HepG2 (cell line): ENCODE measurements around the gene LANCL1. TPM values are rescaled to one million over a fixed set of nuclear protein-coding genes. Genes with fewer than 3 reads are reported as not detected.

Experiments
- ATAC-seq: fragments of 200-7000 bp; cut with Tn5 transposase; 3 replicates; pipeline ENCODE4 v1.9.1; 2020; ENCODE audit warnings: mild to moderate bottlenecking, moderate library complexity
- BruUV-seq: library from RNA; stranded (reverse); fragments of 400-500 nt; replicated peaks from 2 replicates; lab custom pipeline; 2021; lab: Mats Ljungman, UMichigan
- CTCF ChIA-PET: fragments of 300-600 bp; formaldehyde crosslinking; extraction: SDS; loops from one replicate; lab custom pipeline; 2021; ENCODE audit warnings: low total read pairs, inconsistent platforms, low intra/inter-chr PET ratio; lab: Yijun Ruan, JAX
- POLR2A ChIA-PET: fragments of 350-600 bp; sonication (Branson Sonifier 250); formaldehyde crosslinking; loops from one replicate; lab custom pipeline; 2020; ENCODE audit warnings: antibody characterized with exemption, inconsistent platforms; lab: Yijun Ruan, JAX
- DNase-seq: peaks from one replicate; pipeline ENCODE4 v3.0.0-alpha.2; 2015; ENCODE audit warnings: low spot score
- FAIRE-seq: peaks from 3 replicates; lab custom pipeline; 2011; peaks lifted over from hg19 to GRCh38; lab: Jason Lieb, UNC
- H2AFZ ChIP-seq: one replicate; pipeline ENCODE4 v1.6.1; 2011; ENCODE audit warnings: low read length, inconsistent platforms
- H3K27ac ChIP-seq: fragments of 300-600 bp; 3 replicates; pipeline ENCODE4 v1.8.0; 2011; ENCODE audit warnings: mixed run types, mild to moderate bottlenecking, mixed read lengths, low read length, inconsistent platforms; ENCODE audit not compliant: insufficient read depth; ENCODE audit errors: extremely low read length
- H3K27me3 ChIP-seq, 2 experiments: fragments of 200-600 bp in 1 of 2; 2 replicates in 1 of 2; 3 replicates in 1 of 2; pipeline versions ENCODE4 v1.6.0 to v1.8.0; 2011; ENCODE audit warnings: low read length in 2 of 2, mild to moderate bottlenecking in 2 of 2, moderate library complexity in 2 of 2, inconsistent platforms in 1 of 2; ENCODE audit not compliant: insufficient read depth in 2 of 2, control insufficient read depth in 1 of 2
- H3K36me3 ChIP-seq, 2 experiments: fragments of 200-600 bp in 1 of 2; replicated peaks in 1 of 2; 2 replicates in 1 of 2; 3 replicates in 1 of 2; pipeline versions ENCODE4 v1.5.1 to v1.8.0; 2011; ENCODE audit warnings: low read length in 2 of 2, inconsistent platforms in 1 of 2; ENCODE audit not compliant: insufficient read depth in 2 of 2, control insufficient read depth in 1 of 2
- H3K4me1 ChIP-seq: 2 replicates; pipeline ENCODE4 v1.5.1; 2012; ENCODE audit warnings: low read length, inconsistent platforms; ENCODE audit not compliant: insufficient read depth
- H3K4me2 ChIP-seq: 2 replicates; pipeline ENCODE4 v1.6.0; 2011; ENCODE audit warnings: low read depth, low read length, inconsistent platforms
- H3K4me3 ChIP-seq, 3 experiments: fragments of 200-600 bp in 1 of 3; sonication (generic), shearing (Covaris generic) in 1 of 3; replicated peaks in 1 of 3; 2 replicates each; pipeline ENCODE4 v1.5.1; 2011 to 2016; ENCODE audit warnings: low read length in 3 of 3, inconsistent platforms in 2 of 3, low read depth in 2 of 3, mild to moderate bottlenecking in 2 of 3, control low read depth in 1 of 3, mixed read lengths in 1 of 3; ENCODE audit not compliant: insufficient read depth in 1 of 3
- H3K79me2 ChIP-seq: one replicate; pipeline ENCODE4 v1.6.1; 2011; ENCODE audit warnings: low read length, inconsistent platforms; ENCODE audit not compliant: insufficient read depth
- H3K9ac ChIP-seq: 2 replicates; pipeline ENCODE4 v1.6.0; 2011; ENCODE audit warnings: mild to moderate bottlenecking, low read depth, low read length, inconsistent platforms; ENCODE audit not compliant: insufficient read depth
- H3K9me3 ChIP-seq: 2 replicates; pipeline ENCODE4 v1.5.1; 2012; ENCODE audit warnings: mild to moderate bottlenecking, low read length
- H4K20me1 ChIP-seq: 2 replicates; pipeline ENCODE4 v1.6.0; 2011; ENCODE audit warnings: inconsistent platforms, mild to moderate bottlenecking, low read length, moderate library complexity; ENCODE audit not compliant: insufficient read depth
- ASH2L ChIP-seq: fragments of 300-600, 200-600 bp; sonication (generic); IDR thresholded peaks from 2 replicates; pipeline ENCODE4 v1.7.0; 2017; ENCODE audit warnings: low read depth, mild to moderate bottlenecking, moderate library complexity, mixed read lengths, low read length; ENCODE audit not compliant: insufficient read length
- GATA4 ChIP-seq: sonication (generic); IDR thresholded peaks from 2 replicates; pipeline ENCODE4 v1.6.1; 2016; ENCODE audit warnings: antibody characterized with exemption, low read depth, borderline replicate concordance
- GATAD1 ChIP-seq: IDR thresholded peaks from 2 replicates; pipeline ENCODE4 v1.6.1; 2016; ENCODE audit warnings: missing genetic modification reagents, missing compliant biosample characterization
- HNF4A ChIP-seq: sonication (generic); formaldehyde crosslinking; IDR thresholded peaks from 2 replicates; pipeline ENCODE4 v1.4.0; 2020; ENCODE audit warnings: missing genetic modification reagents
- NAIF1 ChIP-seq: sonication (generic); formaldehyde crosslinking; IDR thresholded peaks from 2 replicates; pipeline ENCODE4 v1.5.0; 2020; ENCODE audit warnings: mild to moderate bottlenecking, missing genetic modification reagents, borderline replicate concordance
- PPARG ChIP-seq: conservative IDR thresholded peaks from 2 replicates; pipeline ENCODE4 v1.6.1; 2016; ENCODE audit warnings: missing biosample characterization, missing genetic modification reagents
- RARA ChIP-seq: IDR thresholded peaks from 2 replicates; pipeline ENCODE4 v1.6.1; 2016; ENCODE audit warnings: missing genetic modification reagents, missing compliant biosample characterization
- RXRB ChIP-seq: IDR thresholded peaks from 2 replicates; pipeline ENCODE4 v1.6.1; 2016; ENCODE audit warnings: borderline replicate concordance, missing genetic modification reagents, missing compliant biosample characterization
- SOX5 ChIP-seq: IDR thresholded peaks from 2 replicates; pipeline ENCODE4 v1.6.1; 2016; ENCODE audit warnings: borderline replicate concordance
- TBP ChIP-seq: sonication (generic); formaldehyde crosslinking; IDR thresholded peaks from 2 replicates; pipeline ENCODE4 v1.5.0; 2020; ENCODE audit warnings: missing genetic modification reagents
- TEAD3 ChIP-seq: optimal IDR thresholded peaks from 2 replicates; pipeline ENCODE3; 2016; ENCODE audit warnings: borderline replicate concordance
- ZNF577 ChIP-seq: sonication (generic); formaldehyde crosslinking; IDR thresholded peaks from 2 replicates; pipeline ENCODE4 v1.4.0; 2020; ENCODE audit warnings: mild to moderate bottlenecking, low read depth, missing genetic modification reagents, borderline replicate concordance
- WGBS: methylation state at CpG from one replicate; pipeline ENCODE4 v1.1.6; 2017; ENCODE audit warnings: low lambda C conversion rate; 5-methylcytosine and 5-hydroxymethylcytosine counted together
- in situ Hi-C: cut with HindIII; loops from 2 replicates; pipeline ENCODE4 v1.10.0; 2017; ENCODE audit warnings: low pct_unique_long_range_greater_than_20kb; ENCODE audit not compliant: extremely low pct_ligation_motif_present
- intact Hi-C: fragments of 100-400 bp; cut with micrococcal nuclease; formaldehyde crosslinking; loops from one replicate; pipeline ENCODE4 v1.10.0; 2022; ENCODE audit not compliant: unreplicated experiment
- polyA plus RNA-seq, 8 experiments: library from polyadenylated mRNA; depleted of rRNA in 3 of 8; stranded (reverse) in 7 of 8; unstranded in 1 of 8; fragments of >200 nt; fragmentation: Illumina TruSeq in 4 of 8; extraction: Trizol in 4 of 8; gene quantifications; 2 replicates each; pipeline versions ENCODE4 v1.2.1 to v1.2.3, GENCODE V29; 2011 to 2016; ENCODE audit warnings: low read depth in 4 of 8, missing spikeins in 1 of 8, mixed read lengths in 1 of 8; ENCODE audit not compliant: insufficient read depth in 1 of 8
- total RNA-seq, 5 experiments: library from RNA; depleted of rRNA; stranded (reverse); fragments of >200 nt; fragmentation: Illumina TruSeq; extraction: Trizol; gene quantifications; 2 replicates each; pipeline ENCODE4 v1.2.3, GENCODE V29; 2016; ENCODE audit warnings: low read depth in 1 of 5
- TF ChIP-seq, protein P1 (sequence below): IDR thresholded peaks from 2 replicates; pipeline ENCODE4 v1.6.1; 2016; ENCODE audit warnings: low read depth
- TF ChIP-seq, protein P2 (sequence below): sonication (generic); formaldehyde crosslinking; IDR thresholded peaks from 2 replicates; pipeline ENCODE4 v1.5.0; 2020; ENCODE audit warnings: mild to moderate bottlenecking, missing genetic modification reagents, borderline replicate concordance
- TF ChIP-seq, protein P3 (sequence below), 2 experiments: sonication (generic) in 1 of 2; formaldehyde crosslinking in 1 of 2; IDR thresholded peaks; 2 replicates each; pipeline versions ENCODE4 v1.5.1 to v1.6.1; 2011 to 2020; ENCODE audit warnings: borderline replicate concordance in 1 of 2, low read depth in 1 of 2, low read length in 1 of 2, mild to moderate bottlenecking in 1 of 2, missing genetic modification reagents in 1 of 2, moderate library complexity in 1 of 2

LANCL1 gene
- total and polyA plus RNA-seq, 2 of the 13 experiments (the other 11 are each of a cell fraction or from before 2014, with no cell fraction given): 53.5 to 67.7 TPM

DNA sequence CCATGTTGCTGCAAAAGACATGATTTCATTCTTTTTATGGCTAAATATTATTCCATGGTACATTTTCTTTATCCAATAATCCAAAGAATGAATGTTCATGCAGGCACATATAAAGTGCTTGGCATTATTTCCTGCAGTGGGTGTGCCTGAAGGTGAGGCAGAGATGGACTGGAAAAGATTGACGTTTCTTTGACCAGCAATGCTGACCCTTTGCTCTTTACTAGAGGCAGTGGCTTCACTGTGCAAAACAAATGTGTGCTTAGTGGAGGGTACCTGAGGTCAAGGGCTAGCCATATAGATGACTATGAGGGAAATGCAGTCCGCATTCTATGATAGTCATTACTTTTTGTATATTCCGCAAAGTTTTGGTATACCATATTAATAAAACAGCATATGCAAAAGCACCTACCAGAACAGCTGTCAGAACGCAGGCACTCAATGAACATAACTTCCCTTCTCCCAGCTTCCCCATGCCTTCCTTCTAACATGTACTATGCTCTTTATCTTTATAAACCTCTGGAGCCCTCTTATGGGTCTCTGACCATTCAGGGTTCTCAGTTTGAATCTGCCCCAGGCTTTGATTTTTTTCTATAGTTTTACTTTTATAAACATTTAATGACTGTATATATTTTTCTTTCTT, 47.2 kb upstream of the LANCL1 start:
- ChIA-PET CTCF (no interaction called here), POLR2A (interaction anchor here (1.0 to 2.1 kb wide), 2 partner anchors 17 to 26 kb away, joined by 3 to 7 read pairs; no protein-coding TSS in a partner anchor)
- peaks cover 35% of the 10 kb centered on the region for H3K4me1 ChIP-seq
- H3K27ac ChIP-seq: peak overlapping the region; percentile 62
- intact Hi-C loops: loop anchor here (1.0 kb wide), 2 partner anchors 18 to 34 kb away; no protein-coding TSS in a partner anchor
- H2AFZ ChIP-seq: no peak overlapping the region
- in situ Hi-C loops: no loop called here
- no peaks in the 10 kb centered on the region for H3K27me3 ChIP-seq
- H4K20me1 ChIP-seq: no peaks in the 10 kb centered on the region
- peak overlapping the region; percentile 13 for H3K4me2 ChIP-seq
- H3K9ac ChIP-seq: no peak overlapping the region
- no TSS peak for BruUV-seq
- FAIRE-seq (peak; percentile 87), DNase-seq (peak; percentile 82), ATAC-seq (peak; percentile 100)
- H3K4me3 ChIP-seq: peak overlapping the region in 1 of 3 experiments; percentile 6; a peak in 1 of 6 replicates
- H3K9me3 ChIP-seq: no peaks in the 10 kb centered on the region
- H3K79me2 ChIP-seq: no peaks in the 10 kb centered on the region
- no peaks in the 10 kb centered on the region for H3K36me3 ChIP-seq
- 44% methylated on average over 4 of the region's 4 CpGs for WGBS
- TF ChIP-seq RARA: peak; percentile 94
- TF ChIP-seq PPARG (CRISPR knock-in tag): peak; percentile 59
- TF ChIP-seq, protein P1, sequence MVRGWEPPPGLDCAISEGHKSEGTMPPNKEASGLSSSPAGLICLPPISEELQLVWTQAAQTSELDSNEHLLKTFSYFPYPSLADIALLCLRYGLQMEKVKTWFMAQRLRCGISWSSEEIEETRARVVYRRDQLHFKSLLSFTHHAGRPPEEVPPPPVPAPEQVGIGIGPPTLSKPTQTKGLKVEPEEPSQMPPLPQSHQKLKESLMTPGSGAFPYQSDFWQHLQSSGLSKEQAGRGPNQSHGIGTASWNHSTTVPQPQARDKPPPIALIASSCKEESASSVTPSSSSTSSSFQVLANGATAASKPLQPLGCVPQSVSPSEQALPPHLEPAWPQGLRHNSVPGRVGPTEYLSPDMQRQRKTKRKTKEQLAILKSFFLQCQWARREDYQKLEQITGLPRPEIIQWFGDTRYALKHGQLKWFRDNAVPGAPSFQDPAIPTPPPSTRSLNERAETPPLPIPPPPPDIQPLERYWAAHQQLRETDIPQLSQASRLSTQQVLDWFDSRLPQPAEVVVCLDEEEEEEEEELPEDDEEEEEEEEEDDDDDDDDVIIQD: peak; percentile 98
- no peak for TF ChIP-seq GATA4
- TF ChIP-seq, protein P2, sequence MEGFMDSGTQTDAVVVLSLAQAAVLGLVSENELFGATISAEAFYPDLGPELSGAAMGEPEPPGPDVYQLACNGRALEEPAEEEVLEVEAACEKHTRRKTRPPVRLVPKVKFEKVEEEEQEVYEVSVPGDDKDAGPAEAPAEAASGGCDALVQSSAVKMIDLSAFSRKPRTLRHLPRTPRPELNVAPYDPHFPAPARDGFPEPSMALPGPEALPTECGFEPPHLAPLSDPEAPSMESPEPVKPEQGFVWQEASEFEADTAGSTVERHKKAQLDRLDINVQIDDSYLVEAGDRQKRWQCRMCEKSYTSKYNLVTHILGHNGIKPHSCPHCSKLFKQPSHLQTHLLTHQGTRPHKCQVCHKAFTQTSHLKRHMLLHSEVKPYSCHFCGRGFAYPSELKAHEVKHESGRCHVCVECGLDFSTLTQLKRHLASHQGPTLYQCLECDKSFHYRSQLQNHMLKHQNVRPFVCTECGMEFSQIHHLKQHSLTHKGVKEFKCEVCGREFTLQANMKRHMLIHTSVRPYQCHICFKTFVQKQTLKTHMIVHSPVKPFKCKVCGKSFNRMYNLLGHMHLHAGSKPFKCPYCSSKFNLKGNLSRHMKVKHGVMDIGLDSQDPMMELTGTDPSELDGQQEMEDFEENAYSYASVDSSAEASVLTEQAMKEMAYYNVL (CRISPR knock-in tag): peak; percentile 35; the same call in 1 of the 2 replicates
- no peak for TF ChIP-seq GATAD1 (CRISPR knock-in tag)
- TF ChIP-seq TBP: no peak
- TF ChIP-seq, protein P3, sequence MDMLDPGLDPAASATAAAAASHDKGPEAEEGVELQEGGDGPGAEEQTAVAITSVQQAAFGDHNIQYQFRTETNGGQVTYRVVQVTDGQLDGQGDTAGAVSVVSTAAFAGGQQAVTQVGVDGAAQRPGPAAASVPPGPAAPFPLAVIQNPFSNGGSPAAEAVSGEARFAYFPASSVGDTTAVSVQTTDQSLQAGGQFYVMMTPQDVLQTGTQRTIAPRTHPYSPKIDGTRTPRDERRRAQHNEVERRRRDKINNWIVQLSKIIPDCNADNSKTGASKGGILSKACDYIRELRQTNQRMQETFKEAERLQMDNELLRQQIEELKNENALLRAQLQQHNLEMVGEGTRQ (IDR thresholded peaks at IDR 0.05; ENCODE audit: low read depth, low read length): no peak
- TF ChIP-seq, protein P3 (CRISPR knock-in tag; IDR thresholded peaks at IDR 0.05; ENCODE audit: borderline replicate concordance): peak; percentile 8; the same call in 1 of the 2 replicates
- peak; percentile 65 for TF ChIP-seq ASH2L
- no peak for TF ChIP-seq ZNF577 (CRISPR knock-in tag)
- peak; percentile 79 for TF ChIP-seq TEAD3 (CRISPR knock-in tag)
- peak; percentile 74 for TF ChIP-seq SOX5 (CRISPR knock-in tag)
- no peak for TF ChIP-seq NAIF1 (CRISPR knock-in tag)
- peak; percentile 88 for TF ChIP-seq HNF4A (CRISPR knock-in tag)
- TF ChIP-seq RXRB (CRISPR knock-in tag): peak; percentile 100
